Measurements from ENCODE around the gene PPP1R36. TPM values are rescaled to one million over a fixed set of nuclear protein-coding genes. Genes with fewer than 3 reads are reported as not detected.

PPP1R36 gene
- total and polyA plus RNA-seq, 2 donors (not counting 1 experiment from before 2014, with no cell fraction given) = 0.87 to 1.3 TPM

DNA sequence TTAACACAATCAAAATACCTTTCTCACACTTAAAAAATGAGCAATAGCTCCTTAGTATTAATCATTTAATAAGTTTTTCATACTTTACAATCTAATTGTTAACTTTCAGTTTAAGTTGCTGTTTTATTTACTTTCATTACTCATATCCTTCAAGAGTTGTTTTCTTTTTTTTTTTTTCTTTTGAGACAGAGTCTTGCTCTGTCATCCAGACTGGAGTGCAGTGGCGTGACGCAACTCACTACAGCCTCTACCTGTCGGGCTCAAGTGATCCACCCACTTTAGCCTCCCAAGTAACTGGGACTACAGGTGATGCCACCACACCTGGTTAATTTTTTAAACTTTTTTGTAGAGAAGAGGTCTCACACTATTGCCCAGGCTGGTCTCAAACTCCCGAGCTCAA is 29.1 kb upstream of the PPP1R36 start:
- Histone ChIP-seq H3K9me3 (ENCODE audit: control insufficient read depth, insufficient read depth, low read depth, low read length) (no peaks in the 10 kb centered on the region), H3K4me1 (ENCODE audit: control insufficient read depth, extremely low read depth, insufficient read depth, low read length) (no peaks in the 10 kb centered on the region), H3K27ac (ENCODE audit: insufficient read depth, low read length) (no peak overlapping the region), H3K27me3 (ENCODE audit: control insufficient read depth, insufficient read depth, low read length) (no peaks in the 10 kb centered on the region), H3K79me2 (ENCODE audit: control insufficient read depth, insufficient read depth, low read length) (peaks cover 59% of the 10 kb centered on the region), H4K20me1 (ENCODE audit: control insufficient read depth, extremely low read depth, insufficient read depth, low read length) (peaks cover 8% of the 10 kb centered on the region), H2AFZ (ENCODE audit: low read length) (no peak overlapping the region), H3K36me3 (ENCODE audit: control insufficient read depth, insufficient read depth, low read length) (peaks cover 11% of the 10 kb centered on the region), H3K4me2 (ENCODE audit: extremely low read depth, insufficient read depth, low read length) (no peak overlapping the region), H3K4me3 (replicated peaks in 1 of 4; ENCODE audit: control extremely low read depth in 1 of 4, insufficient read depth in 1 of 4, low read depth in 3 of 4, low read length in 4 of 4) (no peak overlapping the region), H3K9ac (ENCODE audit: insufficient read depth, low read length) (no peak overlapping the region)
- no peak for TF ChIP-seq EZH2 (IDR thresholded peaks at IDR 0.05; ENCODE audit: low read length, missing control alignments)
- TF ChIP-seq, protein P1, sequence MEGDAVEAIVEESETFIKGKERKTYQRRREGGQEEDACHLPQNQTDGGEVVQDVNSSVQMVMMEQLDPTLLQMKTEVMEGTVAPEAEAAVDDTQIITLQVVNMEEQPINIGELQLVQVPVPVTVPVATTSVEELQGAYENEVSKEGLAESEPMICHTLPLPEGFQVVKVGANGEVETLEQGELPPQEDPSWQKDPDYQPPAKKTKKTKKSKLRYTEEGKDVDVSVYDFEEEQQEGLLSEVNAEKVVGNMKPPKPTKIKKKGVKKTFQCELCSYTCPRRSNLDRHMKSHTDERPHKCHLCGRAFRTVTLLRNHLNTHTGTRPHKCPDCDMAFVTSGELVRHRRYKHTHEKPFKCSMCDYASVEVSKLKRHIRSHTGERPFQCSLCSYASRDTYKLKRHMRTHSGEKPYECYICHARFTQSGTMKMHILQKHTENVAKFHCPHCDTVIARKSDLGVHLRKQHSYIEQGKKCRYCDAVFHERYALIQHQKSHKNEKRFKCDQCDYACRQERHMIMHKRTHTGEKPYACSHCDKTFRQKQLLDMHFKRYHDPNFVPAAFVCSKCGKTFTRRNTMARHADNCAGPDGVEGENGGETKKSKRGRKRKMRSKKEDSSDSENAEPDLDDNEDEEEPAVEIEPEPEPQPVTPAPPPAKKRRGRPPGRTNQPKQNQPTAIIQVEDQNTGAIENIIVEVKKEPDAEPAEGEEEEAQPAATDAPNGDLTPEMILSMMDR (conservative IDR thresholded peaks at IDR 0.05 in 1 of 2, IDR thresholded peaks at IDR 0.05 in 1 of 2; ENCODE audit: low read depth in 1 of 2, low read length in 2 of 2) = no peak
- no peak for DNase-seq (ENCODE audit: low read depth in 2 of 2)

GRCh38 chr14:64522591-64523355 is 27.0 kb upstream of the PPP1R36 start:
- H3K9me3 ChIP-seq (ENCODE audit: control insufficient read depth, insufficient read depth, low read depth, low read length) = no peaks in the 10 kb centered on the region
- H3K4me3 ChIP-seq (replicated peaks in 1 of 4; ENCODE audit: control extremely low read depth in 1 of 4, insufficient read depth in 1 of 4, low read depth in 3 of 4, low read length in 4 of 4) = no peak overlapping the region
- no peaks in the 10 kb centered on the region for H3K27me3 ChIP-seq (ENCODE audit: control insufficient read depth, insufficient read depth, low read length)
- H3K4me2 ChIP-seq (ENCODE audit: extremely low read depth, insufficient read depth, low read length) = no peak overlapping the region
- no peak for DNase-seq (ENCODE audit: low read depth in 2 of 2)
- H3K27ac ChIP-seq (ENCODE audit: insufficient read depth, low read length) = no peak overlapping the region
- no peak for TF ChIP-seq EZH2 (IDR thresholded peaks at IDR 0.05; ENCODE audit: low read length, missing control alignments)
- TF ChIP-seq, protein P1 (conservative IDR thresholded peaks at IDR 0.05 in 1 of 2, IDR thresholded peaks at IDR 0.05 in 1 of 2; ENCODE audit: low read depth in 1 of 2, low read length in 2 of 2) = no peak
- no peaks in the 10 kb centered on the region for H3K4me1 ChIP-seq (ENCODE audit: control insufficient read depth, extremely low read depth, insufficient read depth, low read length)
- peaks cover 8% of the 10 kb centered on the region for H4K20me1 ChIP-seq (ENCODE audit: control insufficient read depth, extremely low read depth, insufficient read depth, low read length)
- no peak overlapping the region for H2AFZ ChIP-seq (ENCODE audit: low read length)
- peaks cover 42% of the 10 kb centered on the region for H3K79me2 ChIP-seq (ENCODE audit: control insufficient read depth, insufficient read depth, low read length)
- H3K9ac ChIP-seq (ENCODE audit: insufficient read depth, low read length) = no peak overlapping the region
- peaks cover 11% of the 10 kb centered on the region for H3K36me3 ChIP-seq (ENCODE audit: control insufficient read depth, insufficient read depth, low read length)

GRCh38 chr14:64525354-64525753 is 24.4 kb upstream of the PPP1R36 start:
- peaks cover 3% of the 10 kb centered on the region for H4K20me1 ChIP-seq (ENCODE audit: control insufficient read depth, extremely low read depth, insufficient read depth, low read length)
- H3K4me2 ChIP-seq (ENCODE audit: extremely low read depth, insufficient read depth, low read length) = no peak overlapping the region
- no peak for TF ChIP-seq EZH2 (IDR thresholded peaks at IDR 0.05; ENCODE audit: low read length, missing control alignments)
- TF ChIP-seq, protein P1 (conservative IDR thresholded peaks at IDR 0.05 in 1 of 2, IDR thresholded peaks at IDR 0.05 in 1 of 2; ENCODE audit: low read depth in 1 of 2, low read length in 2 of 2) = no peak
- H3K27ac ChIP-seq (ENCODE audit: insufficient read depth, low read length) = no peak overlapping the region
- peaks cover 21% of the 10 kb centered on the region for H3K79me2 ChIP-seq (ENCODE audit: control insufficient read depth, insufficient read depth, low read length)
- no peak overlapping the region for H3K9ac ChIP-seq (ENCODE audit: insufficient read depth, low read length)
- no peak overlapping the region for H2AFZ ChIP-seq (ENCODE audit: low read length)
- no peaks in the 10 kb centered on the region for H3K27me3 ChIP-seq (ENCODE audit: control insufficient read depth, insufficient read depth, low read length)
- no peak overlapping the region for H3K4me3 ChIP-seq (replicated peaks in 1 of 4; ENCODE audit: control extremely low read depth in 1 of 4, insufficient read depth in 1 of 4, low read depth in 3 of 4, low read length in 4 of 4)
- no peaks in the 10 kb centered on the region for H3K4me1 ChIP-seq (ENCODE audit: control insufficient read depth, extremely low read depth, insufficient read depth, low read length)
- DNase-seq (ENCODE audit: low read depth in 2 of 2) = no peak
- no peaks in the 10 kb centered on the region for H3K9me3 ChIP-seq (ENCODE audit: control insufficient read depth, insufficient read depth, low read depth, low read length)
- H3K36me3 ChIP-seq (ENCODE audit: control insufficient read depth, insufficient read depth, low read length) = peaks cover 11% of the 10 kb centered on the region

All from fibroblast of lung (primary cell).